Psoas muscle (tissue), 8 donors: ENCODE results near the gene TYMS. TPM values are rescaled to one million over a fixed set of nuclear protein-coding genes. Genes with fewer than 3 reads are reported as not detected.

Source experiments
- ATAC-seq, 4 donors: fragments of 200-7000 bp; cut with Tn5 transposase; one replicate each; pipeline ENCODE4 v1.9.1; 2020; ENCODE audit warnings: moderate library complexity in 3 of 4, mild to moderate bottlenecking in 2 of 4
- DNase-seq, 2 donors: peaks; one replicate each; pipeline ENCODE4 v3.0.0-alpha.2; 2020
- H3K27ac ChIP-seq: fragments of 200-600 bp; one replicate; pipeline ENCODE4 v1.8.0; 2022
- H3K27me3 ChIP-seq, 3 donors: fragments of 200-600 bp in 1 of 3; one replicate each; pipeline versions ENCODE4 v1.6.1 to v1.8.0; 2013 to 2022; ENCODE audit warnings: low read length in 2 of 3, mild to moderate bottlenecking in 2 of 3, moderate library complexity in 1 of 3; ENCODE audit not compliant: insufficient read depth in 3 of 3
- H3K36me3 ChIP-seq, 2 donors: fragments of 200-600 bp in 1 of 2; one replicate each; pipeline versions ENCODE4 v1.6.1 to v1.8.0; 2013 to 2022; ENCODE audit warnings: low read depth in 1 of 2, mild to moderate bottlenecking in 1 of 2, moderate library complexity in 1 of 2; ENCODE audit not compliant: insufficient read depth in 1 of 2
- H3K4me1 ChIP-seq: fragments of 200-600 bp; one replicate; pipeline ENCODE4 v1.8.0; 2022
- H3K4me3 ChIP-seq: fragments of 200-600 bp; one replicate; pipeline ENCODE4 v1.8.0; 2022; ENCODE audit warnings: mild to moderate bottlenecking
- H3K9me3 ChIP-seq: fragments of 200-600 bp; one replicate; pipeline ENCODE4 v1.8.0; 2022
- WGBS, 3 donors: extraction: QIAGEN DNeasy Blood & Tissue Kit; methylation state at CpG; one replicate each; pipeline versions ENCODE4 v1.1.6 to v1.1.7; 2013; 5-methylcytosine and 5-hydroxymethylcytosine counted together
- intact Hi-C, 2 donors: fragments of 100-400 bp; cut with DNase I; formaldehyde crosslinking; loops; one replicate each; pipeline versions ENCODE4 v1.11.0 to v1.14.2; 2022
- polyA plus RNA-seq, 3 donors: library from polyadenylated mRNA; stranded (reverse); fragments of 200-250 nt; gene quantifications; one replicate each; pipeline ENCODE4 v1.2.3, GENCODE V29; 2013
- total RNA-seq, 4 donors: library from RNA; stranded (reverse); fragmentation: NEBNext Ultra II Directional in 2 of 4; extraction: Animal tissue kit (Norgen Biotek cat#: 25700) in 2 of 4; gene quantifications; one replicate each; pipeline versions ENCODE4 v1.2.1 to v1.2.4, GENCODE V29; 2021 to 2023
- TF ChIP-seq, protein P1 (sequence below): fragments of 200-600 bp; IDR thresholded peaks from one replicate; pipeline ENCODE4 v1.8.0; 2022; ENCODE audit warnings: antibody characterized with exemption
- donor health status: healthy with polysubstance abuse.
- donor health status: DM: no; HTN: no; CAD: no; lungs with moderate emphysema.
- donor health status: Bipolar disorder and iron deficiency.
- donor health status: healthy.
- donor health status: DM: yes; HTN: yes; CAD: no.
- donor health status: DM: no; HTN: no; CAD: no.
- donor health status: DM: no; HTN: no; CAD: no.
- donor health status: DM: yes; HTN: yes; CAD: no.

The TYMS gene
- total and polyA plus RNA-seq, 7 donors = 0.25 to 0.65 (median 0.32) TPM; not detected in 1

DNA sequence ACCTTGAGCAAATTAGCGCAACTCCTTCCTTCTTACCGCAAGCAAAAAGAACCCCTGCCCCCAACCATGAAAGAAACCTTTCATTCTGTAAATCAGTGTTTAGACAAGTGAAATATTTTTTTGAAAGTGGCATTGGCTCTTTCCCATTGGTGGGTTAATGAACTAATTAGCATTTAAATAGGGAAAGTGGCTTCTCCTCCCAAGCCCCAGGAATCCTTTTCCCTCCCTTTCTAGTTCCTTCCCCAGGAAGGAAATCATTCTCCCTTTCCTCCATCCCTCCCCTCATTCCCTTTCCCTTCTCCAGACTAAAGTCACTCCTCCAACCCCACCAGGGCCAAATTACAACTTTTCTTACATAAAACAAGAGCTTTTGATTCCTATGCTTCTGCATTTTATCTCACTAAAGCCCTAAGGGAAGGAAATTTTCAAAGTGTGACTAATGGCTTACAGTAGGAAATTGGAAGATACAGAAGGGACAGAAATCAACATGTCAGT lies 22.9 kb upstream of the TYMS start:
- H3K27ac ChIP-seq = no peak overlapping the region
- TF ChIP-seq, protein P1, sequence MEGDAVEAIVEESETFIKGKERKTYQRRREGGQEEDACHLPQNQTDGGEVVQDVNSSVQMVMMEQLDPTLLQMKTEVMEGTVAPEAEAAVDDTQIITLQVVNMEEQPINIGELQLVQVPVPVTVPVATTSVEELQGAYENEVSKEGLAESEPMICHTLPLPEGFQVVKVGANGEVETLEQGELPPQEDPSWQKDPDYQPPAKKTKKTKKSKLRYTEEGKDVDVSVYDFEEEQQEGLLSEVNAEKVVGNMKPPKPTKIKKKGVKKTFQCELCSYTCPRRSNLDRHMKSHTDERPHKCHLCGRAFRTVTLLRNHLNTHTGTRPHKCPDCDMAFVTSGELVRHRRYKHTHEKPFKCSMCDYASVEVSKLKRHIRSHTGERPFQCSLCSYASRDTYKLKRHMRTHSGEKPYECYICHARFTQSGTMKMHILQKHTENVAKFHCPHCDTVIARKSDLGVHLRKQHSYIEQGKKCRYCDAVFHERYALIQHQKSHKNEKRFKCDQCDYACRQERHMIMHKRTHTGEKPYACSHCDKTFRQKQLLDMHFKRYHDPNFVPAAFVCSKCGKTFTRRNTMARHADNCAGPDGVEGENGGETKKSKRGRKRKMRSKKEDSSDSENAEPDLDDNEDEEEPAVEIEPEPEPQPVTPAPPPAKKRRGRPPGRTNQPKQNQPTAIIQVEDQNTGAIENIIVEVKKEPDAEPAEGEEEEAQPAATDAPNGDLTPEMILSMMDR = no peak
- no peaks in the 10 kb centered on the region for H3K4me1 ChIP-seq
- no peaks in the 10 kb centered on the region for H3K9me3 ChIP-seq
- H3K36me3 ChIP-seq = no peaks in the 10 kb centered on the region
- intact Hi-C loops = no loop called here
- DNase-seq = no peak
- WGBS, 3 donors = 73 to 86% (median 77%) methylated on average over 2 of the region's 2 CpGs
- no peaks in the 10 kb centered on the region for H3K27me3 ChIP-seq
- no peak overlapping the region for H3K4me3 ChIP-seq
- ATAC-seq = no peak

DNA sequence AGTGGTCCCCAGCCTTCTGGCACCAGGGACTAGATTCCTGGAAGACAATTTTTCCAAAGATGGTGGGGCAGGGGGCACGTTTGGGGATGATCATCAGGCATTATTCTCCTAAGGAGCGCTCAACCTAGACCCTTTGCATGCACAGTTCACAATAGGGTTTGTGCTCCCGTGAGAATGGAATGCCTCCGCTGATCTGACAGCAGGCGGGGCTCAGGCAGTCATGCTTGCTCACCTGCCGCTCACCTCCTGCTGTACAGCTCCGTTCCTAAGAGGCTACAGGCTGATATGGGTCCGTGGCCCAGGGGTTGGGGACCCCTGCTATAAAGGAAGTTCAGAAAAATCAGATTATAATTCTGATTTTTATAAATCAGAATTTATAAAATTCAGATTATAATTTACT lies 22.3 kb upstream of the TYMS start:
- Histone ChIP-seq H3K9me3 (no peaks in the 10 kb centered on the region), H3K4me3 (no peak overlapping the region), H3K36me3 (no peaks in the 10 kb centered on the region), H3K4me1 (no peaks in the 10 kb centered on the region), H3K27me3 (no peaks in the 10 kb centered on the region), H3K27ac (no peak overlapping the region)
- 78 to 86% (median 82%) methylated on average over 8 of the region's 8 CpGs for WGBS, 3 donors
- intact Hi-C loops = no loop called here
- no peak for DNase-seq
- TF ChIP-seq, protein P1 = no peak
- no peak for ATAC-seq

DNA sequence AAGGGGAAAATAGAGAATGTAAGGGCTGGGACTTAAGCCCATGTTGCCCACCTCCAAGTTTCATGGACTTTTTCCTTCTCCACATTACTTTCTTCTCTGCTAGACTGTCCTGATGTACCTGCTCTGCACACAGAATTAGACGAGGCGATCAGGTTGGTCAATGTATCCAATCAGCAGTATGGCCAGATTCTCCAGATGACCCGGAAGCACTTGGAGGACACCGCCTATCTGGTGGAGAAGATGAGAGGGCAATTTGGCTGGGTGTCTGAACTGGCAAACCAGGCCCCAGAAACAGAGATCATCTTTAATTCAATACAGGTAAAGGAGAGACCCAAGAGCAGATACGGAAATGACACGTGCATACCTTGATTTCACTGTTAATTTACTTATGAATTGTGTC lies 16.2 kb upstream of the TYMS start:
- TF ChIP-seq, protein P1 = no peak
- ATAC-seq (no peak), DNase-seq (no peak)
- Histone ChIP-seq H3K27me3 (no peaks in the 10 kb centered on the region), H3K4me3 (no peak overlapping the region), H3K9me3 (no peaks in the 10 kb centered on the region), H3K27ac (no peak overlapping the region), H3K4me1 (no peaks in the 10 kb centered on the region), H3K36me3 (no peaks in the 10 kb centered on the region)
- intact Hi-C loops = no loop called here
- 87 to 94% (median 92%) methylated on average over 6 of the region's 6 CpGs for WGBS, 3 donors

DNA sequence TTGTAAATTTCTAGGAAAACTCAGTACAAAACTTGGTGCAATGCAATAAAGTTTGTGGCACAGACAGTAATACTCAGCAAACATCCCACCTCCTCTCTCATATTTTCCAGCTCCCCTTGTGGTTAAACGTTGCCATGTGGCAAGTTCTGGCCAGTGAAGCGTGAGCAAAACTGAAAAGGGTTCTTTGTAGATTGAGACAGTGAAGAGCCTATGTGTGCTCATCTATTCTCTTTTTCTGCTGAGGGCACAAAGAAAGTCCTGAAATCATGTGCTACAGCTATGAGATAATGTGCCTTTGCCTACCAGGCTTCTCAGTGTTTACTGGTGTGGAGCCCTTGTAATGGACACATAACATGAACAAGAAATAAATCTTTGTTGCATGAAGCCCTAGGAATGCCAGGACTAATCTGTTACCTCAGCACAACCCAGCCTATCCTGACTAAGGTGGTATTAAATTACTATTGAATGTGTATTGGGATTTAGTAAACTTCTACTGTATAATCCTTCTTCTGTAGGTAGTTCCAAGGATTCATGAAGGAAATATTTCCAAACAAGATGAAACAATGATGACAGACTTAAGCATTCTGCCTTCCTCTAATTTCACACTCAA lies 13.0 kb upstream of the TYMS start:
- WGBS, 3 donors = 36 to 44% (median 40%) methylated on average over 2 of the region's 2 CpGs
- Histone ChIP-seq H3K36me3 (no peaks in the 10 kb centered on the region), H3K9me3 (no peaks in the 10 kb centered on the region), H3K4me1 (no peaks in the 10 kb centered on the region), H3K4me3 (no peak overlapping the region), H3K27ac (no peak overlapping the region), H3K27me3 (peaks cover 0 to 4% (median 0%) of the 10 kb centered on the region in 3 donors)
- TF ChIP-seq, protein P1 = no peak
- intact Hi-C loops = no loop called here
- DNase-seq (no peak), ATAC-seq (no peak)

DNA sequence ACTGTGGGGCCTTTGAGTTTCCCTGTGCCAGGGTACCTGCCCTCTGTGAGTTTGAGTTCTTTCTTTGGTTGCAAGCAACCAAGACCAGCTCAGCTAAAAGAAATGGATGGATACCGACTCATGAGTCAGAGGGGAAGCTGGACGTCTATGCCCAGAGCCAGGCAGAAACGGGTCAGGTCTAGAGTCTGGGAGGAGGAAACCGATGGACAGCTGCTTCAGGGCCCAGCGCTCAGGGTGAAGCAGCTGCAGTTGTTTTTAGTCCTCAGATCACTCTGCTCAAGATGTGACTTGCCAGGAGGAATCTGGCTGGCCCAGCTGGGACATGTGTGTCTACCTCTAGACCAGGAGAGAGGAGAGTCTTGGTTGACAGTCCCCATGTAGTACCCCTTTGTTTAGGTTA lies 10.1 kb upstream of the TYMS start:
- no peak overlapping the region for H3K4me3 ChIP-seq
- H3K36me3 ChIP-seq = no peaks in the 10 kb centered on the region
- H3K27me3 ChIP-seq = peaks cover 0 to 20% (median 2%) of the 10 kb centered on the region in 3 donors
- H3K27ac ChIP-seq = no peak overlapping the region
- H3K9me3 ChIP-seq = no peaks in the 10 kb centered on the region
- intact Hi-C loops = no loop called here
- TF ChIP-seq, protein P1 = no peak
- ATAC-seq = no peak
- no peak for DNase-seq
- H3K4me1 ChIP-seq = no peaks in the 10 kb centered on the region
- WGBS, 3 donors = 33 to 59% (median 54%) methylated on average over 5 of the region's 5 CpGs
